Ovary (tissue), 1 donor: Measurements from ENCODE around the gene NKAPL.
"Not testable (repeated sequence)": the region's sequence is repeated elsewhere in the genome, so short reads cannot be mapped to it uniquely, and the experiment has no call there.

ENCODE experiments used
- EP300 ChIP-seq: sonication (generic); formaldehyde crosslinking; IDR thresholded peaks from one replicate; pipeline ENCODE4 v1.6.1; 2017; ENCODE audit warnings: antibody characterized with exemption
- POLR2A ChIP-seq: fragments of 450-650 bp; IDR thresholded peaks from one replicate; pipeline ENCODE4 v1.6.1; 2017; ENCODE audit warnings: antibody characterized with exemption, mild to moderate bottlenecking, moderate library complexity

- not testable (repeated sequence) for TF ChIP-seq POLR2A, EP300
Observed at GRCh38 chr6:28306363-28306762, 47.3 kb downstream of the NKAPL start.
